IPS-15b (cell line): ENCODE data around the gene DROSHA.
"Not testable (repeated sequence)": the region's sequence is repeated elsewhere in the genome, so short reads cannot be mapped to it uniquely, and the experiment has no call there.

Source experiments
- H3K27me3 ChIP-seq: one replicate; pipeline ENCODE4 v1.6.1; 2013; ENCODE audit warnings: low read length; ENCODE audit not compliant: control insufficient read depth, insufficient read depth
- H3K36me3 ChIP-seq: one replicate; pipeline ENCODE4 v1.6.1; 2013; ENCODE audit warnings: low read length; ENCODE audit not compliant: control insufficient read depth, insufficient read depth
- H3K4me1 ChIP-seq: one replicate; pipeline ENCODE4 v1.6.1; 2013; ENCODE audit warnings: mild to moderate bottlenecking, low read length; ENCODE audit not compliant: control insufficient read depth, insufficient read depth
- H3K4me3 ChIP-seq: one replicate; pipeline ENCODE4 v1.5.1; 2013; ENCODE audit warnings: low read depth, low read length
- H3K9ac ChIP-seq: one replicate; pipeline ENCODE4 v1.6.1; 2013; ENCODE audit warnings: low read depth, mild to moderate bottlenecking, low read length
- H3K9me3 ChIP-seq: one replicate; pipeline ENCODE4 v1.6.1; 2013; ENCODE audit warnings: mild to moderate bottlenecking, low read length; ENCODE audit not compliant: control insufficient read depth, insufficient read depth

The DROSHA gene

GRCh38 chr5:31372124-31372523, 159.8 kb downstream of the DROSHA start:
- Histone ChIP-seq H3K4me1 (no peaks in the 10 kb centered on the region), H3K9ac (no peak overlapping the region), H3K36me3 (no peaks in the 10 kb centered on the region), H3K4me3 (no peak overlapping the region), H3K9me3 (no peaks in the 10 kb centered on the region), H3K27me3 (no peaks in the 10 kb centered on the region)

- Histone ChIP-seq H3K9me3 (no peaks in the 10 kb centered on the region), H3K27me3 (no peaks in the 10 kb centered on the region), H3K4me3 (no peak overlapping the region), H3K9ac (no peak overlapping the region), H3K36me3 (no peaks in the 10 kb centered on the region), H3K4me1 (no peaks in the 10 kb centered on the region)
These were observed 165.0 kb downstream of the DROSHA start for GRCh38 chr5:31366941-31367340.

GRCh38 chr5:31365776-31366175, 166.1 kb downstream of the DROSHA start:
- no peak overlapping the region for H3K4me3 ChIP-seq
- H3K27me3 ChIP-seq = no peaks in the 10 kb centered on the region
- no peaks in the 10 kb centered on the region for H3K36me3 ChIP-seq
- H3K9me3 ChIP-seq = no peaks in the 10 kb centered on the region
- H3K4me1 ChIP-seq = no peaks in the 10 kb centered on the region
- no peak overlapping the region for H3K9ac ChIP-seq

- H3K27me3 ChIP-seq = no peaks in the 10 kb centered on the region
These were observed 166.8 kb downstream of the DROSHA start for GRCh38 chr5:31364881-31365636.

GRCh38 chr5:31362931-31363568, 168.8 kb downstream of the DROSHA start:
- Histone ChIP-seq H3K9me3 (no peaks in the 10 kb centered on the region), H3K27me3 (no peaks in the 10 kb centered on the region), H3K4me1 (no peaks in the 10 kb centered on the region), H3K36me3 (no peaks in the 10 kb centered on the region), H3K9ac (no peak overlapping the region), H3K4me3 (no peak overlapping the region)

More at GRCh38 chr5:31364881-31365636, 166.8 kb downstream of the DROSHA start:
- H3K9ac ChIP-seq = no peak overlapping the region
- no peak overlapping the region for H3K4me3 ChIP-seq
- no peaks in the 10 kb centered on the region for H3K36me3 ChIP-seq
- H3K9me3 ChIP-seq = no peaks in the 10 kb centered on the region
- H3K4me1 ChIP-seq = no peaks in the 10 kb centered on the region

- no peaks in the 10 kb centered on the region for H3K4me1 ChIP-seq
- H3K9me3 ChIP-seq = no peaks in the 10 kb centered on the region
- H3K4me3 ChIP-seq = no peak overlapping the region
- H3K27me3 ChIP-seq = no peaks in the 10 kb centered on the region
- no peaks in the 10 kb centered on the region for H3K36me3 ChIP-seq
- H3K9ac ChIP-seq = no peak overlapping the region
These were observed 169.4 kb downstream of the DROSHA start for GRCh38 chr5:31362529-31362900.

GRCh38 chr5:31361704-31362528, 170.0 kb downstream of the DROSHA start:
- H3K4me1 ChIP-seq, H3K27me3 ChIP-seq, H3K4me3 ChIP-seq, H3K9ac ChIP-seq, H3K9me3 ChIP-seq, H3K36me3 ChIP-seq: not testable (repeated sequence)

GRCh38 chr5:31361234-31361633, 170.7 kb downstream of the DROSHA start:
- no peak overlapping the region for H3K4me3 ChIP-seq
- no peaks in the 10 kb centered on the region for H3K27me3 ChIP-seq
- H3K36me3 ChIP-seq = no peaks in the 10 kb centered on the region
- H3K9ac ChIP-seq = no peak overlapping the region
- H3K4me1 ChIP-seq = no peaks in the 10 kb centered on the region
- H3K9me3 ChIP-seq = no peaks in the 10 kb centered on the region

- Histone ChIP-seq H3K4me1 (no peaks in the 10 kb centered on the region), H3K9ac (no peak overlapping the region), H3K9me3 (no peaks in the 10 kb centered on the region), H3K27me3 (no peaks in the 10 kb centered on the region), H3K4me3 (no peak overlapping the region), H3K36me3 (no peaks in the 10 kb centered on the region)
These were observed 172.1 kb downstream of the DROSHA start for GRCh38 chr5:31359839-31360238.

- Histone ChIP-seq H3K9me3 (no peaks in the 10 kb centered on the region), H3K27me3 (no peaks in the 10 kb centered on the region), H3K4me1 (no peaks in the 10 kb centered on the region), H3K4me3 (no peak overlapping the region), H3K9ac (no peak overlapping the region), H3K36me3 (no peaks in the 10 kb centered on the region)
These were observed 174.9 kb downstream of the DROSHA start for GRCh38 chr5:31357038-31357437.

- H3K4me3 ChIP-seq = no peak overlapping the region
- H3K9me3 ChIP-seq = no peaks in the 10 kb centered on the region
- no peaks in the 10 kb centered on the region for H3K4me1 ChIP-seq
- H3K27me3 ChIP-seq = no peaks in the 10 kb centered on the region
- no peaks in the 10 kb centered on the region for H3K36me3 ChIP-seq
- H3K9ac ChIP-seq = no peak overlapping the region
These were observed 176.6 kb downstream of the DROSHA start for GRCh38 chr5:31355337-31355736.
